GM19025 (cell line): ENCODE results near the gene WDR70.
"Not testable (repeated sequence)": the region's sequence is repeated elsewhere in the genome, so short reads cannot be mapped to it uniquely, and the experiment has no call there.

ENCODE experiments used
- ATAC-seq: cut with Tn5 transposase; IDR thresholded peaks from one replicate; pipeline ENCODE4 v1.9.1; 2021; ENCODE audit warnings: mild to moderate bottlenecking, low read depth, moderate library complexity; ENCODE audit not compliant: unreplicated experiment

The WDR70 gene

DNA sequence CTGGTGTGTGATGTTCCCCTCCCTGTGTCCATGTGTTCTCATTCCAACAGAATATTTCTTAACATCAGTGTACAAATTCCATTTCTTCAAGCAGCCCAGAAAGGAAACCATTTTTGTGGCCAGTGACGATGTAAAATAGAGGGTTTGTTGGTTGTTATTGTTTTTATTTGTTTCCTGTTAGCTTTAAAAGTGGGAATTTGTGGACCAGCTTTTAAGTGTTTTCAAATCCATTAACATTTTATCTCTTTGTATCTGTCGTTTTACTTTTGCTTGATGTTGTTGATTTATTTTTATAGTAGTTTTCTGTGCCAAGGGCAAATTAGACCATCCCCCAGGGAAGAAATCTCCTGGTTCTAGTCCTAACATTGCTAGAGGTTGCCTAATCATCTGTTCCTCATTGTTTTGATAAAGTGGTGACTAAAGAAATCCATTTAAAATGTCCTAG is 360.7 kb downstream of the WDR70 start:
- no peak for ATAC-seq

DNA sequence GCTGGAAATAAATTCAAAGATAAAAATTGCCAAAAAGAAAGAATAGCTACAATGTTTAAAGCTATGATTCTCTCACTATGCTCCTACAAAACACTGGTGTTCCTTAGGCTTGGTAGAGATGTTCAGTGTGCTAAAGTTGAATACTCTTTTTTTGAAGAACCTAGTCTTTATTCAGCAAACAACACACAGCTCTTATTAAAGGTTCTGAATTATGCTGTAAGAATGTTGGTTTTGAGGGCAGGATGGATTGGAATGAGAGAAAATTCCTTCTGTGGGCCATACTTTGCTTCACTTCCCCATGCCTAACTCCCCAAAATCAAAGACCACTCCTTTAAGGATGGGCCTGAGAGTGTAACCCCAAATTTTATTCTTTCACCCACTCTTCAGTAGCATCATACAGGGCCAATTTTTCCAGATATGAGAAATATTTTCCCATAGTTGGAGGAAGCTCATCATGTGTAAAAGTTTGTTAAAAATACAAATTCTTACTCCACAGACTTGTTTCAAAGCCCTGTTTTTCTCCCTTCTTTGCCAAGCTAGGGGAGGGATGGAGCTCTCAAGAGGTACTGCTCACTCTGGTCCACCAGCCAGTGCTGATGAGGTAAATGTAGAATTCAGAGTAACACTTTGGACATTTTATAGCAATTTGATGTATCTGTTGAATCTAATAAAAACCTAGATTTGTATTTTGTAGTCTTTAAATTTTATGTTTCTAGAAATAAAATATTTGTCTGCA is 361.4 kb downstream of the WDR70 start:
- no peak for ATAC-seq

DNA sequence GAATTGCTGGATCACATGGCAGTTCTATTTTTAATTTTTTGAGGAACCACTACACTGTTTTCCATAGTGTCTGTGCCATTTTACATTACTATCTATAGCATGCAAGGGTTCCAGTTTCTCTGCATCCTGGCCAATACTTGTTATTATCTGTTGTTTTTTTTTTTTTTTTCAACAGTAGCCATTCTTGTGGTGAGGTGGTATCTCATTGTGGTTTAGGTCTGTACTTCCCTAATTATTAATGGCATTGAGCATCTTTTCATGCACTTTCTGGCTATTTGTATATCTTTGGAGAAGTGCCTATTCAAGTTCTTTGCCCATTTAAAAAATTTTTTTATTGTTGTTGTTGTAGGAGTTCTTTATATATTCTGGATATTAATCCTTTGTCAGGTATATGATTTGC is 363.0 kb downstream of the WDR70 start:
- no peak for ATAC-seq

DNA sequence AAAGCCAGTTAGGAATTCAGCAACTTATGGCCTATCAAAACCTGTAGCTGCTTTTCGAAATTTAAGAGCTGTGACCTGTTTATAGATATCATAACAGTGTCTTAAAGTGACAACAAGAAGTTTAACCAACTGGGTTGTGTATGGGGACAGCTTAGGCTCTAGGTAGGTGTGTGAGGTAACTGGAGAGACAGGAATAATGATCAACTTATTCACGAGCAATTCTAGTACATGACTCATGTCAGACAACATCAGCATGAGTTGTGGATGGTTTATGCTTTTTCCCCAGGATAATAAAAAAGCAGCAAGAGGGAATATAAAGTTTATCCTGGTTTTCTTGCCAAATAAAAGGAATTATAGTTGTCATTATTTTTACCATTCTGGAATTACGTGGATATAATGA is 372.1 kb downstream of the WDR70 start:
- ATAC-seq: no peak

DNA sequence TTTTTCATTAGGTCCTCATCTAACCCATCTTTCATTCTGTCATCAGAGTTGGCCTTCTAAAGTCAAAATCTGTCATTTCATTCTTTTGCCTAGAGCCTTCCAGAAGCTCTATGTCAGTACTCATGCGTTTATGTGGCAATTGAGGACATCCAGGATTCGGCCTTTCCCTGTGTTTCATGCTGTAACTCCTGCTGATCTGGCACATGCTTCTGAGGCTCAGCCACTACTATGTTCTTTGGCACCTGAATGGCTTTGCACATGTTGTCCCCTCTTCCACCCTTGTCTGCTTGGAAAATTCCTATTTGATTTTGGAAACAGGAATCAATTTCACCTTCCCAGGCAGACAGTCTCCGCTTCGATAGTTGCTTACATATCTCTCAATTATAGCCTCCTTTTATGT is 375.9 kb downstream of the WDR70 start:
- ATAC-seq: no peak

DNA sequence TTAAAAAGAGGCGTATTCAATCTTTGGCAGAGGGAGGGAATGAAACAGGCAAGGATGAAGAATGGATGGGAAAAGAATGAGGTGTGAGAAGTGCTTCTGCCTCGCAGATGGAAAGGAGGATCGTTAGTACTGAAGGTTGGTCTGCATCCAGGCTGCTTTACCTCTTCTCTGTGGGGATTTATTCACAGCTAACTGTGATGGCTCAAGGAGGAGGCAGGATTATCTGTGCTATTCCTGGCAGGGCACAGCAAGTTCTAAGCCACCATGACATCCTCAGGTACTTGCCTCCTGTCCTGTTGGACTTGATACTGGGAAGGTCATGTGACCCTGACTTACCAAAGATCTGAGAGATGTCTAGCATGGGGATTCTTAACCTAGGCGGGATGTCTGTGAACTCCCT is 376.5 kb downstream of the WDR70 start:
- no peak for ATAC-seq

DNA sequence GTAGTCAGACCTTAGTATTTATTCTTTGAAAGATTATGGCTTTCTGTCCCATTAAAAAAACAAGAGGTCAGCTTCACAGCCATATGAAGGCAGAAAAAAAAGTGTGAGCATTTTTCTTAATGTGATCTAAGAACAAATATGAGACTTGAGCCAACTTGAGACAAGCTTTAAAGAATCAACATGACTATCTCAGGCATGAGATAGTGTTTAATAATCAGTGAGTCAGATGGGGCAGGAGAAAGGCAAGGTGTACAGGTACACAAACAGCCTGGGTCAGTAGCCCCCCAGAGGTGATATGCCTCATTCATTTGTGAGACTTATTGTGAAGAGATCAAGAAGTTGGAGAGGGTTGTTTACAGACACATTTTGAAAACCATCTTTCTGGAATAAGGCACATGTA is 377.1 kb downstream of the WDR70 start:
- no peak for ATAC-seq

DNA sequence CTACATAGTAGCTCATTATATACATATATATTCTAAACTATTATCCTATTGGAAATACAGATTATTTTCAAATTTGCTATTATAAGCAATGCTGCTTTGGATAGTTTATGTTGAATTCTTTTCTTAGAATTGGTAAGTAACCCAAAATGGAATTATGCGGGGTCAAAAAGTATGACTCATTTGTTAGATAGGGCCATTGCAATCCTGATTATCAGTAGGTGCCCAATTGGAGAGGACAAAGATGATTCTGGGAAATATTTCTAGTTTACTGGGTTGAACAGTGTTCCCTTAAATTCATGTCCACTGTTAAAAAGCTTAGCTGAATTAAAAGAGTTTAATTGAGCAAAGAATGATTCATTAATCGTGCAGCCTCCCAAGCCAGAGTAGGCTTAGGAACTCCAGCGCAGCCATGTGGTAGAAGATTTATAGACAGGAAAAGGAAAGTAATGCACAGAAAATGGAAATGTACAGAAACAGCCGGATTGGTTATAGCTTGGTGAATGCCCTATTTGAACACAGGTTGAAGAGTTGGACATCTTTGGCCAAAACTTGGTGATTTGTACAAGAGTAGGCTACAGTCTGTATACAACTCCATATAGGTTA is 379.0 kb downstream of the WDR70 start:
- ATAC-seq: no peak

DNA sequence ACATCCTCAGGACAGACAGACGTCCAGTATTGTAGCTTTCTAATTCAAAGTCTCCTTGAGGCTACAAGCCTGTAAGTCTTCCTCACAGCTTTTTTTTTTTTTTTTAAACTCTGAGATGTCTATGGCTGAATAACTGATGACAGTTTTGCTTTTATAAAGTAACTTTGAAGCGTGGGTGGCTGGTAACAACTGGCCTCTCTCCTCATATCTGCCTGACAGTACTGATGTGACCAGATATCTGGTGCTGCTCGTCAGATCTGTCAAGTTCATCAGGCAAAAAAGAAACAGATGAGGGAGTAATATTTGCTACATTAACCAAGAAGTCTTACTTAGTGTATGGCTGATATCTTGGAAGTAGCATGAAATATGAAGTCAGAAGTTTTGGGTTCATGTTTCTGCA is 388.1 kb downstream of the WDR70 start:
- ATAC-seq: no peak

DNA sequence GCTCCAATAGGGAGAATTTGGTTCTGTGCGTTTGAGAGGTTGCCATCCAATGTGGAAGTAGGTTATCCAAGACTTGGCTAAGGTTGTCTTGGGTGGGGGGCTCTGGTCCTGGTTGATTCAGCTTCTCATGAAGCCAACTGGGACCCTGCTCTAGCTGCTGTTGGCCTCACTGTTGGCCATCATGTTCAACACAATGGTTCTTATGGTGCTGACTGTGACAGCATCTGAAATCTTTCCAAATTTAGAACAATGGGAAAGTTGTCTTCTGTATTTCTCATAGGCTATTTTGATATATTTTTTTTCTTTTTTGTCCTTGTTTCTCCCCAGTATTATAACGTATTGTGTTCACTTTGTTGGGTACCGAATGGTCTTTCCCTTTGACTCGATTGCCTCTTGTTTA is 388.8 kb downstream of the WDR70 start:
- ATAC-seq: no peak

DNA sequence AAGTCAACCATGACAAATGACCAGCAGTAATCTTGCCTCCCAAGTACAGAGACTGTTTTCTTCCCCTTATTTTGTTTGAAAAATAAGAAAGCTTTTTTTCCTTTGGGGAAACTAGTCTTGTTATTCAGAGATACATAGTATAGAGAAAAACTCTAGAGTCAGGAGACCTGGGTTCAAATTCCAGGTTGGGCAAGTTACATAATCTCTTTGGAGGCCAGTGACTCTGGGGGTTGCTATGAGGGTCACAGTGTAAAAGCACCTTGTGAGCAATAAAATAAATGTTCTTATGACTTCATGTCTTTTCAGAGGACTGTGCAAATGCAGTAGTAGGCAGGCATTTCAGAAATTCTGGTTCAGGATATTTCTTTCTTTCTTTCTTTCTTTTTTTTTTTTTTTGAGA is 389.3 kb downstream of the WDR70 start:
- ATAC-seq: no peak

DNA sequence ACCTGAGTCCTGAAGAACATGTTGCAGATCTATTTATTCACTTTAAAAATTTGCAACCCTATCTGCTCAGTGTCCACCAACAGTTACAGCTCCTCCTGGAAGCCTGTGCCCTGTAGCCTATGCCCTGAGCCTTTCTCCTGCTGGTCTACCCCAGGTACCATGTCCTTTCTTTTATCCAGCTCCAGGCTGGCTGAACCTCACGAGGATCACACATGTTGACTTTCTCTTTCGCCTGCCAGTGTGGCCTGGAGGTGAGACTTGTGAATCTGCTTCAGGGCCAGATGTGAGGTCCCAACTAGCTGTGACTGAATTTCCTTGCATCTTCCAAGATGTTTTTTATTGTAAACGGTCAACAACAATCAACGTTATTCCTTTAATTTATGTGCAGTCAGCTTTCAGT is 390.0 kb downstream of the WDR70 start:
- no peak for ATAC-seq

DNA sequence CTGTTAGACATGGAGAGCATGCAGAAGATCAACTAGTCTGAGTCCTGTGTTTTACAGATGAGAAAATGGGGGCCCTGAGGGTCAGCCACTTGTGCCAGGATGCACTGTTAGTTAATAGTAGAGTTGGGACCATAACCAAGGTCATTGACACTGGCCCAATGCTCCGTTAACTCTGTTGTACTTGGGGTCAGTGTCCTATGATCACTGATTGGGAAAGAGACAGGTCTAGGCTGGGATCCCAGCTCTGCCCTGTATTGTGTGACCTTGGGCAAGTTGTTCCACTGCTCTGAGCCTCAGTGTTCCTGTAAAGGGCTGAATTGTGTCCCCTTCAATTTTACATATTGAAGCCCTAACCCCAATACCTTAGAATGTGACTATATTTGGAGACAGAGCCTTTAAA is 390.7 kb downstream of the WDR70 start:
- ATAC-seq: no peak

DNA sequence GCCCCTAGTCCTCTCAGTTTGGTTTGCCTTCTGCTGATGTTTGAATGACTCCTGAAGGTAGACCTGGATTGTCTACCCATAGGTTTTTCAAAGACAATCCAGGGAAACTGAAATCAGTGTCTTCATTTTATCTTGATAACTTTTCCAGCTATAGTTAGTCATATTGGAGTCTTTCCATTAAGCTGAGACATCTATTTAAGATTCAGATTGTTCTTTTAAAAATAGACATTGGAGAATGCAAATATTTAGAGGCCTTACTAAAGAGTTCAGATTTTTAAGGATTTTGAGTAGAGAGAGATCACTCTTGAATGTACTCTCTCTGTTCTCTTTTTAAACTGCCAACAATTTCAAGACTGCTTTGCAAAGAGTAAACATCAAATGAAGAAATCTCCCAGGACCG is 391.7 kb downstream of the WDR70 start:
- no peak for ATAC-seq

DNA sequence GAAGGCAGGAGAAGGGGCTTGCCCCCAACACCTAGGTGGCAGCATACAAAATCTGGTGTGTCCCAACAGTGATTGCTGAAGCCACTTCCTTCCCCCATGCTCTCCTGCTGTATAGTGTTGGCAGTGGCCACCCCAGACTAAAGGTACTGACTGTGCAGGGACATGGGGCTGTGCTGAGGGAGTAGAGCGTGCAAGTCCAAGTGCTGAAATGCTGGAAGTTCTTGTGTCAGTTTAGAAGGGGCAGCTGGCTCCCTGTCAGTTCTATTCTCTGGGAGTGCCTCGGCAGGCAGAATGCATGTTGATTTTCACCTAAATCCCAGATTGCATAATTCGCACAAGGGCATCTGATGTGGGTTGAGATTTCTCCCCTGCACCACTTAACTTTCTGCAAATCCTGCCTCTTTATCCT is 392.1 kb downstream of the WDR70 start:
- no peak for ATAC-seq

DNA sequence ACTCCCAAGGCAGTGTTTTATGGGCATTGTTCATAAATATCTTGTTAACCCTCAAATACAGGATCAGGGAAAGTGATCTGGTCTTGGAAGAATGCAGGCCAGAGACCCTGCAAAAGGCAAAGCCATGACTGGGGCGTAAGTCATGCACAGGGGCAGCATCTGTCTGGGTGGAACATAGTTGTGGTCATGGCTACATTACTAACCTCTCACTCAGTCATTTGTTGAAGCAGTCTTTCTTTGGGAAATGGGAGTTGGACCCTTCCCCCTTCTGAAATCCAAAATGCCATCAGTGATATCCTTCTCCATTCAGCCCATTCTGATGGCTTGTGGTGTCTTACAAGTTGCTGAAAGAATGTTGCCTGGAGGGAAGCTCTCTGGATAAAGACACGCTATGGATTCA is 392.6 kb downstream of the WDR70 start:
- ATAC-seq: no peak

DNA sequence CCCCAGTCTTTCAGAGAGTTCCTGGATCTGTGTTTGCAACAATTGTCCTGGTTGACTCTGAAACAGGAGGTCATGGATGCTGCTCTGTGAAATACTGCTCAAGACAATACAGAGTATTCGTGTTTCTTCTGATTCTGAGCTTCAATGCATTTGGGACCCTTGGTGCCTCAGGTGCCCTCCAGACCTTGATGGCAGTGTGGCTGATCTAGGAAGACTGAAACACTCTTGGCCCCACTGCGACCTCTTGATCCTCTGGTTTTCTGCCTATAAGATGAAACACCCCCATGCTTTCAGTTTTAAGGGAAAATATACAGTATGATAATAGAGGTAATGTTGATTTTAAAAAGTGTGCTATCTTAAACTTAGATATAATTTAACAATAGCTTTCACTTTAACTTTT is 393.1 kb downstream of the WDR70 start:
- ATAC-seq: no peak

DNA sequence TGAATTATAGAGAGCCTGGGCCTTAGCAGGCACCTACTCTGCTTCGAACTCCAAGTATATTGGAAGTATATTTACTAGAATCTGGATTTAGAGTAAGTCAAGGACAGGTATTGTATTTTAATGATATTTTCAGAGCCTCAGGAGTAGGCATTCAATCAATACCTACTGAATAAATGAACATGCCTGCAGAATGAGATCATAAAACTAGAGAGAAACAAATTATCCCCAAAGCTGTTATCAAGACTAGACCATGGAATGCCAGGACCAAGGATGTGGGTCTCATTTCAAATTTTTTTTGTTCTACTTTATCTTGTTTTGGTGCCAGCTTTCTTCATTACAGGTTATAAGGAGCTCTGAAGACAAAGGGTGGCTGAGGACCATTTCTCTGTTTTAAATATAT is 394.7 kb downstream of the WDR70 start:
- ATAC-seq: no peak

DNA sequence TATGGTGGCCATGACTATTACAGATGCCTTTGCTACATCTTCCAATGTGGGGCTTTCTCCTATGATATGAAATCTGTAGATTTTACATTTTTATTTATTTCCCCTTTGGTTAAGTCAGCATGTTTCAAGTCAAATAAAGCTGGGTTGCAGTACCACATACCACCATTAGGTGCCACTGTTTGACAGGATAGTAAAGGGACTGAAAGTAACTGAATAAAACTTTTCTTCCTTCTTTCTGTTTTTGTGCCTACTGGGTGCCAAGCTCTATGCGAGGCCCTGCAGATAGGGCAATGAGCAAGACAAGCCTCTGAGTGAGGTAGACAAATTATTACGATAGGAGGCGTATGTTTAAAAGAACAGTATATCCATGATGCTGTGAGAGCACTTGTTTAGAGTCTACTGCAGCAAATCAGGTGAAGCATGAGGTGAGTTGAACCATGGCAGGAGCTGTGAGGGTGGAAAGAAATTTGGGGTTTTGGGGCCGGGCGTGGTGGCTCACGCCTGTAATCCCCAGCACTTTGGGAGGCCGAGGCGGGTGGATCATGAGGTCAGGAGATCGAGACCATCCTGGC is 395.9 kb downstream of the WDR70 start:
- no peak for ATAC-seq

DNA sequence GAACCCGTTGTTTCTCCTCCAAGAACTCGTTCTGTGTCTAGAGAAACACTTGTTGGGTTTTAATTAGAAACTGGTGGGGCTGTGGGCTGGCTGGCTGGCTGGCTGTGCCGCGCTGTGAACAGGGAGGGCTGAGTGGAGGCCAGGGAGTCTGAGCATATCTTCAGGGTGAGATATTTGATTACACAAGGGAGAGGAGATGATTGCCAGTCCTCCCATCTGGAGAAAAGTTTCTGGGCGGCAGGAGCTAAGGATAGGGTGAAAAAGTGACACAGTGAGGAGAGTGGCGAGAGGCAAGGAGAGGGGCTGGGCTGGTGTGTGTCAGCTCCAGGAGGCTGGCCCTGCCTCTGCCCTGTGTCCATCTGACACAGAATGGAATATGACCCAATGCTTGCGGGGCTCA is 397.7 kb downstream of the WDR70 start:
- ATAC-seq: no peak

DNA sequence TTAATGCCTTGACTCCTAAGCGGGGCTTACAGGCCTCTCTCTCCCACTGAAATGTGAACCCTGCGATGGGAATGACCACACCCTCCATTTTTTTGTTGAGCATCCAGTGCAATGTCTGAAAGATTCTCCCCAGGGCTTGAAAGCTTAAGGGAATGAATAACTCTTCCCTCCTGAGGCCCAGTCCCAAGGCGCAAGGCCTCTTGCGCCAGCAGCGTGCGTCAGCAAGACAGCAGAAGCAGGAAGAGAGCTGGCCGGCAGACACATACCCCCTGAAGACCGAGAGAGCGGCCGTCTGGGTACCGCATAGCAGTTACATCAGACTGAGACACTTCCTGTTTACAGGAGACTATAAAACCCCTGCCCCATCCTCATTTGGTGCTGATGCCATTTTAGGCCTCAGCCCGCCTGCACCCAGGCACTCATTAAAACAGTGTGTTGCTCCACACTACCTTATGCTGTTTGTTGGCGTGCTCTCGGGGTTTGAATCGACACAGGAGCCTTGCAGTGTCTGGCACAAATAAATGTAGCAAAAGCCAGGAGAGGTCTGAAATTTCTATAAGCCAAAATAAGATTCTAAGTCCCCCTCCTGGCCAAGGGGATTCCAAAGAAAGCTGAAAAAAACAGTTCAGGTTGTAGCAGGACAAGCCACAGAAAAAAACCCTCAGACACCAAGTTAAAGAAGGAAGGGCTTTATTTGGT is 398.5 kb downstream of the WDR70 start:
- ATAC-seq: no peak

DNA sequence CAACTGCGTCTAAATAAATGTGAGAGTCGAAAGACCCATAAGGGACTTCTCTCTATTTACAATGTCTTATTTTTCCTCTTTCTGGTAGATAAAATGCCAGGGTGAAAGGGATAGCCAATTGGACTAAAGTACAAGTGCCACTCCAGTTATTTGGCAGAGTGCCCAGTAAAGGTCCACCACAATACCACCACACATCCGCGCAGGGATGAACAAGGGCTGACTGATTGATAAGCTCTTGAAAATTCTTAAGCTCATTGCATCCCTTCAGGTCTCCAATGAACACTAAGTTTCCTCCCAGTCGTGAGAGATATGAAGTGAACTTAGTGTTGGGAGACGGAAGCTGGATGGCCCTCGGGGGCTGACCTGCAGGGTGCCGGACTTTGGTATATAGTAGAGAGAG is 402.3 kb downstream of the WDR70 start:
- not testable (repeated sequence) for ATAC-seq
